Testis (tissue), 2 donors: Measurements from ENCODE around the gene SATL1.

Source experiments
- CTCF ChIP-seq, 3 experiments: fragments of 450-650 bp in 2 of 3; fragments of 200-600 bp in 1 of 3; sonication (generic) in 1 of 3; IDR thresholded peaks; one replicate each; pipeline ENCODE4 v1.5.1; 2016 to 2019; ENCODE audit warnings: antibody characterized with exemption in 3 of 3, mild to moderate bottlenecking in 2 of 3, moderate library complexity in 1 of 3
- POLR2A ChIP-seq: fragments of 450-650 bp; IDR thresholded peaks from one replicate; pipeline ENCODE4 v1.6.1; 2017; ENCODE audit warnings: antibody characterized with exemption, mild to moderate bottlenecking, moderate library complexity

- no peak for TF ChIP-seq CTCF (IDR thresholded peaks at IDR 0.05)
- no peak for TF ChIP-seq POLR2A
Observed at GRCh38 chrX:85140964-85141363, 102.6 kb downstream of the SATL1 start.
